Tibial nerve (tissue), 4 donors: ENCODE measurements around the gene RCOR1. TPM values are rescaled to one million over a fixed set of nuclear protein-coding genes. Genes with fewer than 3 reads are reported as not detected.
A peak's percentile ranks its signal among the peaks of the same experiment; 100 is the strongest.

ENCODE experiments used
- DNase-seq, 2 donors: peaks; one replicate each; pipeline ENCODE4 v3.0.0-alpha.2; 2019; ENCODE audit warnings: low spot score in 2 of 2
- H3K27ac ChIP-seq, 4 donors: fragments of 200-600 bp; sonication (generic) in 3 of 4; one replicate each; pipeline ENCODE4 v1.5.1; 2017 to 2019; ENCODE audit warnings: mild to moderate bottlenecking in 1 of 4
- H3K27me3 ChIP-seq, 2 donors: fragments of 200-600 bp; sonication (generic) in 1 of 2; one replicate each; pipeline versions ENCODE4 v1.5.1 to v1.6.0; 2017 to 2019
- H3K36me3 ChIP-seq, 3 donors: fragments of 200-600 bp; sonication (generic); one replicate each; pipeline ENCODE4 v1.5.1; 2018 to 2019
- H3K4me1 ChIP-seq, 4 donors: fragments of 200-600 bp; sonication (generic) in 3 of 4; one replicate each; pipeline ENCODE4 v1.5.1; 2017 to 2019
- H3K4me3 ChIP-seq, 4 donors: fragments of 200-600 bp; sonication (generic) in 3 of 4; one replicate each; pipeline ENCODE4 v1.5.1; 2017 to 2019; ENCODE audit warnings: mild to moderate bottlenecking in 1 of 4, moderate library complexity in 1 of 4
- H3K9me3 ChIP-seq, 4 donors: fragments of 200-600 bp; sonication (generic) in 3 of 4; one replicate each; pipeline ENCODE4 v1.5.1; 2017 to 2019
- EP300 ChIP-seq, 2 donors: sonication (generic); formaldehyde crosslinking; IDR thresholded peaks; one replicate each; pipeline ENCODE4 v1.6.1; 2017; ENCODE audit warnings: antibody characterized with exemption in 2 of 2, mild to moderate bottlenecking in 1 of 2
- POLR2A ChIP-seq, 2 donors: fragments of 450-650 bp; IDR thresholded peaks; one replicate each; pipeline ENCODE4 v1.6.1; 2017; ENCODE audit warnings: antibody characterized with exemption in 2 of 2, mild to moderate bottlenecking in 2 of 2, moderate library complexity in 2 of 2
- WGBS, 2 donors: methylation state at CpG; one replicate each; pipeline ENCODE4 v1.1.5; 2018; 5-methylcytosine and 5-hydroxymethylcytosine counted together
- total RNA-seq, 4 donors: library from RNA; depleted of rRNA; stranded (reverse); fragments of >200 nt; gene quantifications; one replicate each; pipeline ENCODE4 v1.1.0, GENCODE V29; 2016
- TF ChIP-seq, protein P1 (sequence below), 5 experiments: fragments of 200-600 bp in 3 of 5; fragments of 450-650 bp in 2 of 5; sonication (generic) in 3 of 5; IDR thresholded peaks; one replicate each; pipeline ENCODE4 v1.5.1; 2016 to 2019; ENCODE audit warnings: antibody characterized with exemption in 5 of 5, mild to moderate bottlenecking in 3 of 5, moderate library complexity in 2 of 5

The RCOR1 gene
- total RNA-seq, 4 donors from 2014 or later = 6.3 to 12.8 (median 10.0) TPM

DNA sequence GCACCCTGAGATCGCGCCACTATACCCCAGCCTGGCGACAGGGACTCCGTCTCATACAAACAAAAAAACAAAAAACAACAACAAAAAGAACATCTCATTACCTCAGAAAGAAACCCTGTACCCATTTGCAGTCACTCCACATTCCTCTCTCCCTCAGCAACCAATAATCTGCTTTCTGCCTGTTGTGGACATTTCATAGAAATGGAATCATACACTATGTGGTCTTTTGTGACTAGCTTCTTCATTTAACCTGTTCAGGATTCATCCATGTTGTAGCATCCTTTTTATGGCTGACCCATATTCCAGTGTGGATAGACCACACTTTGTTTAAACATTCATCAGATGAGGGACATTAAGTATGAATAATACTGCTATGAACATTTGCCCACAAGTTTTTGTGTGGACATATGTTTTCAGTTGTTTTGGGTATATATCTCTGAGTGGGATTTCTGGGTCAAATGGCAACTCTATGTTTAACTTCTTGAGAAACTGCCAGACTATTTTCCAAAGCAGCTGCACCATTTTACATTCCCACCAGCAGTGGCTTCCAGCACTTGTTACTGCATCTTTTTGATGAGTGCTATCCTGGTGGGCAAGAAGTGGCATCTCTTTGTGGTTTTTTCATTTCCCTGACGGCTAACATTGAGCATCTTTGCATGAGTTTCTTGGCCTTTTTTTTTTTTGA, 5.9 kb upstream of the RCOR1 start:
- Histone ChIP-seq H3K9me3 (no peaks in the 10 kb centered on the region), H3K4me1 (peaks cover 0 to 12% (median 3%) of the 10 kb centered on the region in 4 donors), H3K27ac (no peak overlapping the region), H3K27me3 (peaks cover 0 to 12% of the 10 kb centered on the region in 2 donors), H3K36me3 (no peaks in the 10 kb centered on the region), H3K4me3 (no peak overlapping the region)
- 80 to 83% methylated on average over 5 of the region's 5 CpGs for WGBS, 2 donors
- DNase-seq = no peak
- no peak for TF ChIP-seq POLR2A (IDR thresholded peaks at IDR 0.05)
- no peak for TF ChIP-seq EP300 (IDR thresholded peaks at IDR 0.05)
- TF ChIP-seq, protein P1, sequence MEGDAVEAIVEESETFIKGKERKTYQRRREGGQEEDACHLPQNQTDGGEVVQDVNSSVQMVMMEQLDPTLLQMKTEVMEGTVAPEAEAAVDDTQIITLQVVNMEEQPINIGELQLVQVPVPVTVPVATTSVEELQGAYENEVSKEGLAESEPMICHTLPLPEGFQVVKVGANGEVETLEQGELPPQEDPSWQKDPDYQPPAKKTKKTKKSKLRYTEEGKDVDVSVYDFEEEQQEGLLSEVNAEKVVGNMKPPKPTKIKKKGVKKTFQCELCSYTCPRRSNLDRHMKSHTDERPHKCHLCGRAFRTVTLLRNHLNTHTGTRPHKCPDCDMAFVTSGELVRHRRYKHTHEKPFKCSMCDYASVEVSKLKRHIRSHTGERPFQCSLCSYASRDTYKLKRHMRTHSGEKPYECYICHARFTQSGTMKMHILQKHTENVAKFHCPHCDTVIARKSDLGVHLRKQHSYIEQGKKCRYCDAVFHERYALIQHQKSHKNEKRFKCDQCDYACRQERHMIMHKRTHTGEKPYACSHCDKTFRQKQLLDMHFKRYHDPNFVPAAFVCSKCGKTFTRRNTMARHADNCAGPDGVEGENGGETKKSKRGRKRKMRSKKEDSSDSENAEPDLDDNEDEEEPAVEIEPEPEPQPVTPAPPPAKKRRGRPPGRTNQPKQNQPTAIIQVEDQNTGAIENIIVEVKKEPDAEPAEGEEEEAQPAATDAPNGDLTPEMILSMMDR (IDR thresholded peaks at IDR 0.05) = no peak

DNA sequence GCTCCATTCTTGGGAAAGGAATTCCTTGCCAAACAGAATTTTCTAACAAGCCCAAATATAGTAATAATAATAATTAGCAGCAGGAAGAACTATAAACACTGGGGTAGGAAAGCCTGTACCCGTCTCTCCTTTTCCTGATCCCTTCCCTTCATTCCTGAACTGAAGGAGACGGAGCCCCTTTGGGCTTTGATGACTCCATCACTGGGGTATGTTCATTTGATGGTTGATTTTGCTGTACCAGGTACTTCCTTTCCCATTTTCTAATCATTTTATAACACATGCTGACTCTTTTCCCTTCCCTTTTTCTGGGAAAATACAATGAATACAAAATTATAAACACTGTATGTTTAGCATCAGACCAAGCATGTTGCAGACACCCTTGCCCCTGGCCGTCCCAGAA, 3.6 kb upstream of the RCOR1 start:
- Histone ChIP-seq H3K27me3 (no peaks in the 10 kb centered on the region), H3K9me3 (no peaks in the 10 kb centered on the region), H3K4me1 (peaks cover 0 to 16% (median 3%) of the 10 kb centered on the region in 4 donors), H3K36me3 (no peaks in the 10 kb centered on the region), H3K4me3 (no peak overlapping the region), H3K27ac (no peak overlapping the region)
- no peak for TF ChIP-seq POLR2A (IDR thresholded peaks at IDR 0.05)
- TF ChIP-seq EP300 (IDR thresholded peaks at IDR 0.05) = no peak
- TF ChIP-seq, protein P1 (IDR thresholded peaks at IDR 0.05) = no peak
- DNase-seq = no peak
- WGBS, 2 donors = 67 to 71% methylated on average over 3 of the region's 3 CpGs

DNA sequence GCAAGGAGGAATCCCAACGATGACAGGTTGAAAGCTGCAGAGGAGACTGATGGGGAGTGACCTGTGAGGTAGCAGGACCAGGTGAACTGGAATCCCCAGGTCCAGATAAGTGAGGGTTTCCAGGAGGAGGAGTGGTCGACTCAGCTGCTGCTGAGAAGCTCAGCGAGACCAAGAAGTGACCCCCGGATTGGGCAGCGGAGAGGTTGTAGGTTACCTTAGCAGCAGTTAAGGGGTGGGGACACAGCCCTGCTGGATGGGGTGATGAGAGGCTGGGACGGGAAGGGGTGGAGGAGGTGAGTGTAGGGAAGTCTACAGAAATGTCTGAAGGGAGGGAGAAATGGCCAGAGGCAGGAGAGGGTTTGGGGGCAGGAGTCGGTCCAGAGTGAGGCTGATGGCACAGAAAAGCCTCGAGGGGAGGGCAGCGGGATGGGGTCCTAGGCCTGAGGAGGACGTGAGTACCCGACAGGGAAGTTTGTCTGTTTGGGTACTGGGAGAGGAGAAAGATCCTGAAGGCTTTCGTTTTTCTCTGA, 2.6 kb upstream of the RCOR1 start:
- TF ChIP-seq, protein P1 (IDR thresholded peaks at IDR 0.05) = no peak
- TF ChIP-seq EP300 (IDR thresholded peaks at IDR 0.05) (no peak), POLR2A (IDR thresholded peaks at IDR 0.05) (no peak)
- Histone ChIP-seq H3K9me3 (no peaks in the 10 kb centered on the region), H3K27me3 (no peaks in the 10 kb centered on the region), H3K4me3 (no peak overlapping the region), H3K4me1 (peaks cover 0 to 26% (median 8%) of the 10 kb centered on the region in 4 donors), H3K27ac (no peak overlapping the region), H3K36me3 (no peaks in the 10 kb centered on the region)
- no peak for DNase-seq
- WGBS, 2 donors = 66 to 74% methylated on average over 12 of the region's 12 CpGs

DNA sequence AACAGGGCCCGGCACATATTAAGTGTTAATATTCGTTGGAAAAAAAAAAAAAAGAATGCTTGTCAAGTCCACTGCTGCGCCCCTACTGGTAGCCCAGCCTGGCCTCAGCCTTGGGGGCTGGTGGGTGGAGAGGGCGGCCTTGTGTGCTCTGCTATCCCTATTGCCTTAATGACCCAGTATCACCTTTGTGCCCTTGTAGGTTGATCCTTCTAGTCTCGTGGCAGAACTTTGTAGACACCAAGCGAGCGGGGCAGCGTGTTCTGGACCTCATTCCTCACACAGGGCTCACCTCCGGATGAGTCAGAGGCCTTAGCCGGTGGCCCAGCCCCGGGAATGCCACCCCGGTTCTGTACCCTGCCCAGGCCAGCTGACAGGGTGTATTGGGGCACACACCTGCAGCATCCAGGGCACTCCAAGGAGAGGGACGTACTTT, 1.8 kb upstream of the RCOR1 start:
- Histone ChIP-seq H3K9me3 (no peaks in the 10 kb centered on the region), H3K4me3 (peak overlapping the region in 2 of 4 donors; percentile 86 to 93), H3K27ac (peak overlapping the region; percentile 96 to 99 (median 98)), H3K4me1 (peaks cover 0 to 35% (median 8%) of the 10 kb centered on the region in 4 donors), H3K27me3 (no peaks in the 10 kb centered on the region), H3K36me3 (no peaks in the 10 kb centered on the region)
- no peak for TF ChIP-seq POLR2A (IDR thresholded peaks at IDR 0.05)
- TF ChIP-seq, protein P1 (IDR thresholded peaks at IDR 0.05) = peak in 4 of 5 experiments; percentile 9 to 48 (median 36)
- peak in 1 of 2 donors; percentile 31 for DNase-seq
- WGBS, 2 donors = 36 to 43% methylated on average over 9 to 13 of the region's 13 CpGs

DNA sequence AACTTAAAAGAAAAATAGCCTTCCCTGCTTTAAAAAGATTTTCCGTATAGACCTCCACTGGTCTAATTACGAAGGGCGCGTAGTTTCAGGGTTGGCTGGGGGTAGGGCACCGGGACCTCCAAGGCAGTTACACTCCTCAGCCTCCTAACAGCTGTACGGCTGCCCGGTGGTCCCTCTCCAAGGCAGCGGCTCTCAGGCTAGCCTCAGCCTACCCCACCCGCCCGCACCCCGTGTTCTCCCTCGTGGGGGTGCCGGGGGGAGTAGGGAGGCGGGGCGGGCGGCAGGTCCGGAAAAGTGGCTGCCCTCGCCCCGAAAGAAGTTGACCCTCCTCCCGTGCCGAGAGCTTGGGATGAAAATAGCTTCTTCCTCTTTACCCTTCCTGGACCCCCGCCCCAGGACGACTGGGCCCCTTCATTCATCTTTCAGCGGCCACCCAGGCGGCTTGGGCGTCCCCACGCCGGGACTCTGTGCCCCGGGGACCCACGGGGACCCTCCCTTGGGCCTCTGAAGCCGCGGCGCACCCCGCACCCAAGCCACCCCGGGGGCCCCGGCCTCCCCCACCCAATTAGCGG, 991 bp upstream of the RCOR1 start:
- DNase-seq = peak; percentile 38 to 47

More for the DNA sequence above, 991 bp upstream of the RCOR1 start:
- peak overlapping the region; percentile 96 to 99 (median 98) for H3K27ac ChIP-seq
- H3K4me1 ChIP-seq = peaks cover 0 to 35% (median 8%) of the 10 kb centered on the region in 4 donors
- peak overlapping the region; percentile 55 to 98 (median 90) for H3K4me3 ChIP-seq
- no peaks in the 10 kb centered on the region for H3K36me3 ChIP-seq
- no peaks in the 10 kb centered on the region for H3K9me3 ChIP-seq
- no peak for TF ChIP-seq EP300 (IDR thresholded peaks at IDR 0.05)
- no peak for TF ChIP-seq POLR2A (IDR thresholded peaks at IDR 0.05)
- TF ChIP-seq, protein P1 (IDR thresholded peaks at IDR 0.05) = no peak
- H3K27me3 ChIP-seq = no peaks in the 10 kb centered on the region
- 0 to 1% methylated on average over 9 to 37 of the region's 37 CpGs for WGBS, 2 donors
